Thyroid gland (tissue), 4 donors: Measurements from ENCODE around the gene RETN. TPM values are rescaled to one million over a fixed set of nuclear protein-coding genes. Genes with fewer than 3 reads are reported as not detected.

ENCODE experiments used
- DNase-seq, 2 donors: peaks; one replicate each; pipeline ENCODE4 v3.0.0-alpha.2; 2019
- H3K27ac ChIP-seq, 3 donors: fragments of 200-600 bp; sonication (generic); 1 replicate in 2 of 3; 2 replicates in 1 of 3; pipeline ENCODE4 v1.5.1; 2016 to 2019; ENCODE audit warnings: mild to moderate bottlenecking in 1 of 3, moderate library complexity in 1 of 3
- H3K27me3 ChIP-seq: fragments of 200-600 bp; sonication (generic); one replicate; pipeline ENCODE4 v1.5.1; 2019
- H3K36me3 ChIP-seq, 2 donors: fragments of 200-600 bp; sonication (generic); one replicate each; pipeline ENCODE4 v1.5.1; 2016 to 2019
- H3K4me1 ChIP-seq, 2 donors: fragments of 200-600 bp; sonication (generic); one replicate each; pipeline ENCODE4 v1.5.1; 2017 to 2019
- H3K4me3 ChIP-seq, 3 donors: fragments of 200-600 bp; sonication (generic); replicated peaks in 1 of 3; 1 replicate in 2 of 3; 2 replicates in 1 of 3; pipeline ENCODE4 v1.5.1; 2016; ENCODE audit warnings: mild to moderate bottlenecking in 1 of 3
- H3K9me3 ChIP-seq: fragments of 200-600 bp; sonication (generic); one replicate; pipeline ENCODE4 v1.5.1; 2017
- CTCF ChIP-seq, 6 experiments: fragments of 200-600 bp in 3 of 6; fragments of 450-650 bp in 3 of 6; sonication (generic) in 3 of 6; IDR thresholded peaks; one replicate each; pipeline ENCODE4 v1.5.1; 2016 to 2019; ENCODE audit warnings: antibody characterized with exemption in 6 of 6, mild to moderate bottlenecking in 2 of 6, inconsistent platforms in 1 of 6, moderate library complexity in 1 of 6
- POLR2A ChIP-seq, 2 donors: fragments of 450-650 bp; IDR thresholded peaks; one replicate each; pipeline ENCODE4 v1.6.1; 2017; ENCODE audit warnings: antibody characterized with exemption in 2 of 2, mild to moderate bottlenecking in 2 of 2, moderate library complexity in 1 of 2
- WGBS, 2 donors: methylation state at CpG; one replicate each; pipeline ENCODE4 v1.1.5; 2017; 5-methylcytosine and 5-hydroxymethylcytosine counted together
- intact Hi-C: fragments of 100-400 bp; cut with DNase I; formaldehyde crosslinking; loops from one replicate; pipeline ENCODE4 v1.15.1; 2023
- total RNA-seq, 4 donors: library from RNA; depleted of rRNA; stranded (reverse); fragments of >200 nt; gene quantifications; one replicate each; pipeline ENCODE4 v1.2.3, GENCODE V29; 2016

RETN gene
- total RNA-seq, 4 donors from 2014 or later = not detected

- no peaks in the 10 kb centered on the region for H3K4me1 ChIP-seq
- TF ChIP-seq POLR2A (IDR thresholded peaks at IDR 0.05) = no peak
- no peak for TF ChIP-seq CTCF (IDR thresholded peaks at IDR 0.05)
- no peaks in the 10 kb centered on the region for H3K27me3 ChIP-seq
- H3K36me3 ChIP-seq = no peaks in the 10 kb centered on the region
- DNase-seq = no peak
- no peak overlapping the region for H3K27ac ChIP-seq
- H3K4me3 ChIP-seq = no peak overlapping the region
- intact Hi-C loops = no loop called here
- no peaks in the 10 kb centered on the region for H3K9me3 ChIP-seq
- WGBS, 2 donors = 74 to 89% methylated on average over 5 to 6 of the region's 6 CpGs
These were observed 35.6 kb downstream of the RETN start for GRCh38 chr19:7704280-7705060.

- peak in 1 of 2 donors; percentile 8 for DNase-seq
- H3K27ac ChIP-seq = no peak overlapping the region
- WGBS, 2 donors = 65 to 74% methylated on average over 23 to 24 of the region's 24 CpGs
- H3K36me3 ChIP-seq = no peaks in the 10 kb centered on the region
- intact Hi-C loops = no loop called here
- H3K9me3 ChIP-seq = no peaks in the 10 kb centered on the region
- no peaks in the 10 kb centered on the region for H3K4me1 ChIP-seq
- no peak overlapping the region for H3K4me3 ChIP-seq
- no peak for TF ChIP-seq POLR2A (IDR thresholded peaks at IDR 0.05)
- TF ChIP-seq CTCF (IDR thresholded peaks at IDR 0.05) = no peak
- no peaks in the 10 kb centered on the region for H3K27me3 ChIP-seq
These were observed 36.7 kb downstream of the RETN start for GRCh38 chr19:7705387-7706187.

GRCh38 chr19:7706188-7706954 is 37.5 kb downstream of the RETN start:
- Histone ChIP-seq H3K9me3 (no peaks in the 10 kb centered on the region), H3K27ac (no peak overlapping the region), H3K4me1 (no peaks in the 10 kb centered on the region), H3K27me3 (no peaks in the 10 kb centered on the region), H3K36me3 (no peaks in the 10 kb centered on the region), H3K4me3 (no peak overlapping the region)
- 78 to 80% methylated on average over 14 of the region's 14 CpGs for WGBS, 2 donors
- intact Hi-C loops = no loop called here
- no peak for TF ChIP-seq POLR2A (IDR thresholded peaks at IDR 0.05)
- no peak for TF ChIP-seq CTCF (IDR thresholded peaks at IDR 0.05)
- no peak for DNase-seq

- H3K27ac ChIP-seq = no peak overlapping the region
- no peak for TF ChIP-seq POLR2A (IDR thresholded peaks at IDR 0.05)
- TF ChIP-seq CTCF (IDR thresholded peaks at IDR 0.05) = no peak
- H3K4me3 ChIP-seq = no peak overlapping the region
- H3K9me3 ChIP-seq = no peaks in the 10 kb centered on the region
- no peak for DNase-seq
- H3K27me3 ChIP-seq = no peaks in the 10 kb centered on the region
- no peaks in the 10 kb centered on the region for H3K36me3 ChIP-seq
- H3K4me1 ChIP-seq = no peaks in the 10 kb centered on the region
- intact Hi-C loops = no loop called here
- WGBS, 2 donors = 62% methylated on average over 7 to 8 of the region's 8 CpGs
These were observed 38.2 kb downstream of the RETN start for GRCh38 chr19:7706955-7707456.
